IMR-90 (cell line): Measurements from ENCODE around the gene TRAPPC5. TPM values are rescaled to one million over a fixed set of nuclear protein-coding genes. Genes with fewer than 3 reads are reported as not detected.

Source experiments
- ATAC-seq: fragments of 200-7000 bp; cut with Tn5 transposase; 2 replicates; pipeline ENCODE4 v1.9.1; 2020; ENCODE audit warnings: low read depth, mild to moderate bottlenecking, moderate library complexity
- BruUV-seq: library from RNA; stranded (reverse); fragments of 400-500 nt; replicated peaks from 2 replicates; lab custom pipeline; 2021; lab: Mats Ljungman, UMichigan
- CTCF ChIA-PET: fragments of 300-600 bp; formaldehyde crosslinking; extraction: SDS; loops from one replicate; lab custom pipeline; 2021; ENCODE audit warnings: antibody characterized with exemption; lab: Yijun Ruan, JAX
- POLR2A ChIA-PET: fragments of 300-600 bp; sonication (Branson Sonifier 250); formaldehyde crosslinking; loops from one replicate; lab custom pipeline; 2022; ENCODE audit warnings: antibody characterized with exemption; ENCODE audit not compliant: unreplicated experiment; lab: Charles Lee
- DNase-seq: peaks from one replicate; pipeline ENCODE4 v3.0.0; 2013
- H2AFZ ChIP-seq: replicated peaks from 2 replicates; pipeline ENCODE3; 2013; ENCODE audit warnings: low read length, mild to moderate bottlenecking; ENCODE audit not compliant: poor library complexity
- H2AK5ac ChIP-seq: 2 replicates; pipeline ENCODE4 v1.6.1; 2013; ENCODE audit warnings: low read depth, low read length, inconsistent platforms
- H2AK9ac ChIP-seq: replicated peaks from 2 replicates; pipeline ENCODE3; 2013; ENCODE audit warnings: mild to moderate bottlenecking, low read depth, low read length, moderate library complexity; ENCODE audit not compliant: poor library complexity
- H2BK120ac ChIP-seq: 2 replicates; pipeline ENCODE4 v1.6.1; 2013; ENCODE audit warnings: low read depth, low read length, inconsistent platforms
- H2BK15ac ChIP-seq: 3 replicates; pipeline ENCODE4 v1.6.1; 2013; ENCODE audit warnings: low read depth, low read length, inconsistent platforms
- H2BK20ac ChIP-seq: 2 replicates; pipeline ENCODE4 v1.6.1; 2013; ENCODE audit warnings: low read depth, mild to moderate bottlenecking, inconsistent platforms, low read length, moderate library complexity
- H2BK5ac ChIP-seq: 2 replicates; pipeline ENCODE4 v1.6.1; 2013; ENCODE audit warnings: mild to moderate bottlenecking, low read depth, low read length, inconsistent platforms; ENCODE audit not compliant: poor library complexity, severe bottlenecking
- H3K14ac ChIP-seq: replicated peaks from 2 replicates; pipeline ENCODE4 v1.6.1; 2013; ENCODE audit warnings: low read depth, low read length, inconsistent platforms
- H3K18ac ChIP-seq: 2 replicates; pipeline ENCODE4 v1.6.1; 2013; ENCODE audit warnings: low read depth, low read length, control low read depth
- H3K23ac ChIP-seq: 2 replicates; pipeline ENCODE4 v1.6.1; 2013; ENCODE audit warnings: low read depth, low read length, inconsistent platforms
- H3K27ac ChIP-seq: 2 replicates; pipeline ENCODE4 v1.5.1; 2013; ENCODE audit warnings: mild to moderate bottlenecking, control low read depth, low read length; ENCODE audit not compliant: insufficient read depth
- H3K27me3 ChIP-seq: 2 replicates; pipeline ENCODE4 v1.6.1; 2013; ENCODE audit warnings: low read length; ENCODE audit not compliant: control insufficient read depth, insufficient read depth
- H3K36me3 ChIP-seq: 2 replicates; pipeline ENCODE4 v1.6.1; 2013; ENCODE audit warnings: low read length, mixed read lengths; ENCODE audit not compliant: control insufficient read depth, insufficient read depth
- H3K4ac ChIP-seq: 2 replicates; pipeline ENCODE4 v1.6.1; 2013; ENCODE audit warnings: low read depth, low read length, inconsistent platforms
- H3K4me1 ChIP-seq: 2 replicates; pipeline ENCODE4 v1.6.1; 2013; ENCODE audit warnings: low read length, mixed read lengths; ENCODE audit not compliant: control insufficient read depth, insufficient read depth
- H3K4me2 ChIP-seq: 2 replicates; pipeline ENCODE4 v1.6.1; 2013; ENCODE audit warnings: low read depth, mild to moderate bottlenecking, control low read depth, low read length, moderate library complexity
- H3K4me3 ChIP-seq: 2 replicates; pipeline ENCODE4 v1.5.1; 2013; ENCODE audit warnings: low read depth, mild to moderate bottlenecking, control low read depth, low read length, moderate library complexity; ENCODE audit not compliant: insufficient read depth
- H3K56ac ChIP-seq: 2 replicates; pipeline ENCODE4 v1.6.1; 2013; ENCODE audit warnings: low read length, inconsistent platforms; ENCODE audit not compliant: insufficient read depth; ENCODE audit errors: extremely low read depth
- H3K79me1 ChIP-seq, 2 experiments: 2 replicates each; pipeline ENCODE4 v1.6.1; 2013; ENCODE audit warnings: low read length in 2 of 2, inconsistent platforms in 1 of 2, low read depth in 1 of 2
- H3K9ac ChIP-seq: 2 replicates; pipeline ENCODE4 v1.6.1; 2013; ENCODE audit warnings: low read depth, low read length, control low read depth
- H3K9me1 ChIP-seq: 2 replicates; pipeline ENCODE4 v1.6.1; 2013; ENCODE audit warnings: low read length, inconsistent platforms; ENCODE audit not compliant: insufficient read depth
- H3K9me3 ChIP-seq: 2 replicates; pipeline ENCODE4 v1.6.1; 2013; ENCODE audit warnings: low read length; ENCODE audit not compliant: control insufficient read depth, insufficient read depth
- H4K20me1 ChIP-seq: 2 replicates; pipeline ENCODE4 v1.6.1; 2013; ENCODE audit warnings: low read length, inconsistent platforms; ENCODE audit not compliant: insufficient read depth
- H4K5ac ChIP-seq: 2 replicates; pipeline ENCODE4 v1.6.1; 2013; ENCODE audit warnings: mild to moderate bottlenecking, low read depth, low read length, control low read depth
- H4K8ac ChIP-seq, 2 experiments: 2 replicates each; pipeline ENCODE4 v1.6.1; 2013; ENCODE audit warnings: low read depth in 2 of 2, low read length in 2 of 2, control low read depth in 1 of 2, inconsistent platforms in 1 of 2
- H4K91ac ChIP-seq: 2 replicates; pipeline ENCODE4 v1.6.1; 2013; ENCODE audit warnings: low read depth, low read length, inconsistent platforms; ENCODE audit not compliant: insufficient read depth
- BHLHE40 ChIP-seq: fragments of 150-350 bp; IDR thresholded peaks from 2 replicates; pipeline ENCODE4 v1.6.1; 2016; ENCODE audit warnings: mild to moderate bottlenecking, low read depth, low read length
- CEBPB ChIP-seq: IDR thresholded peaks from 2 replicates; pipeline ENCODE4 v1.6.1; 2012; ENCODE audit warnings: low read depth, low read length, improper control_type of control experiment
- CHD1 ChIP-seq: IDR thresholded peaks from 2 replicates; pipeline ENCODE4 v1.6.1; 2012; ENCODE audit warnings: low read depth, low read length, improper control_type of control experiment
- ELK1 ChIP-seq: fragments of 150-350 bp; IDR thresholded peaks from 2 replicates; pipeline ENCODE4 v1.6.1; 2016; ENCODE audit warnings: low read depth, mild to moderate bottlenecking, low read length, moderate library complexity, borderline replicate concordance
- FOS ChIP-seq: fragments of 150-350 bp; IDR thresholded peaks from 2 replicates; pipeline ENCODE4 v1.6.1; 2016; ENCODE audit warnings: low read depth, low read length
- MAFK ChIP-seq: IDR thresholded peaks from 2 replicates; pipeline ENCODE4 v1.6.1; 2012; ENCODE audit warnings: low read depth, low read length, improper control_type of control experiment
- MAZ ChIP-seq: IDR thresholded peaks from 2 replicates; pipeline ENCODE4 v1.6.1; 2012; ENCODE audit warnings: low read depth, mild to moderate bottlenecking, low read length, improper control_type of control experiment, moderate library complexity, borderline replicate concordance
- MXI1 ChIP-seq: IDR thresholded peaks from 2 replicates; pipeline ENCODE4 v1.6.1; 2012; ENCODE audit warnings: low read depth, mild to moderate bottlenecking, low read length, moderate library complexity, borderline replicate concordance
- NFE2L2 ChIP-seq: fragments of 150-350 bp; IDR thresholded peaks from 2 replicates; pipeline ENCODE4 v1.6.1; 2016; ENCODE audit warnings: low read depth, mild to moderate bottlenecking, low read length
- POLR2A ChIP-seq: IDR thresholded peaks from 2 replicates; pipeline ENCODE4 v1.6.1; 2012; ENCODE audit warnings: mild to moderate bottlenecking, low read depth, low read length
- RAD21 ChIP-seq: IDR thresholded peaks from 2 replicates; pipeline ENCODE4 v1.6.1; 2012; ENCODE audit warnings: low read length, improper control_type of control experiment
- RCOR1 ChIP-seq: IDR thresholded peaks from 2 replicates; pipeline ENCODE4 v1.6.1; 2012; ENCODE audit warnings: mild to moderate bottlenecking, low read length, improper control_type of control experiment; ENCODE audit not compliant: insufficient replicate concordance
- RFX5 ChIP-seq: IDR thresholded peaks from 2 replicates; pipeline ENCODE4 v1.8.0; 2012; ENCODE audit warnings: low read depth, mild to moderate bottlenecking, low read length, moderate library complexity
- SMC3 ChIP-seq: fragments of 150-350 bp; IDR thresholded peaks from 2 replicates; pipeline ENCODE4 v1.6.1; 2016; ENCODE audit warnings: low read depth, mild to moderate bottlenecking, antibody characterized with exemption, low read length, moderate library complexity
- USF2 ChIP-seq: fragments of 150-350 bp; IDR thresholded peaks from 2 replicates; pipeline ENCODE4 v1.6.1; 2017; ENCODE audit warnings: mild to moderate bottlenecking, antibody characterized with exemption, low read length, low read depth
- WGBS, 2 experiments: methylation state at CpG; one replicate each; pipeline versions ENCODE4 v1.1.5 to v1.1.7; 2013; ENCODE audit warnings: missing lambda C conversion rate in 2 of 2; ENCODE audit not compliant: insufficient read length in 1 of 2; ENCODE audit errors: extremely low coverage in 2 of 2; 5-methylcytosine and 5-hydroxymethylcytosine counted together
- dilution Hi-C: fragments of 300-500 bp; cut with HindIII; formaldehyde crosslinking; loops from one replicate; pipeline ENCODE4 v1.14.3; 2018; ENCODE audit warnings: low sequenced_read_pairs; ENCODE audit not compliant: unreplicated experiment
- in situ Hi-C: fragments of 300-500 bp; cut with MboI; formaldehyde crosslinking; loops from 3 replicates; pipeline ENCODE4 v1.14.3; 2019; ENCODE audit warnings: low sequenced_read_pairs, inconsistent platforms, mixed read lengths
- intact Hi-C: fragments of 100-400 bp; cut with micrococcal nuclease; formaldehyde crosslinking; loops from 2 replicates; pipeline ENCODE4 v1.10.0; 2022
- polyA plus RNA-seq, 3 experiments: library from polyadenylated mRNA; depleted of rRNA; stranded (reverse); fragments of >200 nt; gene quantifications; 2 replicates each; pipeline ENCODE4 v1.2.3, GENCODE V29; 2012; ENCODE audit warnings: low replicate concordance in 1 of 3
- total RNA-seq: library from RNA; depleted of rRNA; stranded (reverse); fragments of >200 nt; gene quantifications from 2 replicates; pipeline ENCODE4 v1.2.3, GENCODE V29; 2012
- TF ChIP-seq, protein P1 (sequence below): conservative IDR thresholded peaks from 2 replicates; pipeline ENCODE4 v1.5.1; 2012; ENCODE audit warnings: mild to moderate bottlenecking, low read depth, low read length, improper control_type of control experiment

TRAPPC5 gene
- total and polyA plus RNA-seq, 2 of the 4 experiments (the other 2 are of a cell fraction), result 54.7 to 109 TPM

- POLR2A ChIA-PET, result interaction anchor here (0.7 kb wide), 1 partner anchor 605 kb away, joined by 7 read pairs; no protein-coding TSS in a partner anchor
- Histone ChIP-seq H3K18ac (no peak overlapping the region), H3K56ac (no peak overlapping the region), H3K4me2 (no peak overlapping the region), H2AK5ac (no peak overlapping the region), H3K4ac (no peak overlapping the region), H3K23ac (no peak overlapping the region), H4K8ac (no peak overlapping the region), H3K9me3 (no peaks in the 10 kb centered on the region), H3K27me3 (peaks cover 16% of the 10 kb centered on the region; the same call in 1 of the 2 replicates), H2AFZ (peak overlapping the region; percentile 65), H2AK9ac (no peak overlapping the region), H3K4me3 (no peak overlapping the region), H2BK15ac (no peak overlapping the region), H4K91ac (no peak overlapping the region), H2BK20ac (no peak overlapping the region), H2BK5ac (no peak overlapping the region), H3K4me1 (no peaks in the 10 kb centered on the region), H2BK120ac (no peak overlapping the region), H4K5ac (no peak overlapping the region), H3K9ac (no peak overlapping the region), H3K9me1 (no peaks in the 10 kb centered on the region), H3K36me3 (no peaks in the 10 kb centered on the region), H4K20me1 (no peaks in the 10 kb centered on the region), H3K27ac (no peak overlapping the region), H3K14ac (no peak overlapping the region), H3K79me1 (no peaks in the 10 kb centered on the region)
- intact Hi-C loops (no loop called here), in situ Hi-C loops (no loop called here), dilution Hi-C loops (no loop called here)
- no peak for DNase-seq
- no peak for TF ChIP-seq MAFK
- no peak for TF ChIP-seq MXI1
- TF ChIP-seq MAZ, result no peak
- TF ChIP-seq RCOR1, result no peak
- no peak for TF ChIP-seq RAD21
- TF ChIP-seq, protein P1, sequence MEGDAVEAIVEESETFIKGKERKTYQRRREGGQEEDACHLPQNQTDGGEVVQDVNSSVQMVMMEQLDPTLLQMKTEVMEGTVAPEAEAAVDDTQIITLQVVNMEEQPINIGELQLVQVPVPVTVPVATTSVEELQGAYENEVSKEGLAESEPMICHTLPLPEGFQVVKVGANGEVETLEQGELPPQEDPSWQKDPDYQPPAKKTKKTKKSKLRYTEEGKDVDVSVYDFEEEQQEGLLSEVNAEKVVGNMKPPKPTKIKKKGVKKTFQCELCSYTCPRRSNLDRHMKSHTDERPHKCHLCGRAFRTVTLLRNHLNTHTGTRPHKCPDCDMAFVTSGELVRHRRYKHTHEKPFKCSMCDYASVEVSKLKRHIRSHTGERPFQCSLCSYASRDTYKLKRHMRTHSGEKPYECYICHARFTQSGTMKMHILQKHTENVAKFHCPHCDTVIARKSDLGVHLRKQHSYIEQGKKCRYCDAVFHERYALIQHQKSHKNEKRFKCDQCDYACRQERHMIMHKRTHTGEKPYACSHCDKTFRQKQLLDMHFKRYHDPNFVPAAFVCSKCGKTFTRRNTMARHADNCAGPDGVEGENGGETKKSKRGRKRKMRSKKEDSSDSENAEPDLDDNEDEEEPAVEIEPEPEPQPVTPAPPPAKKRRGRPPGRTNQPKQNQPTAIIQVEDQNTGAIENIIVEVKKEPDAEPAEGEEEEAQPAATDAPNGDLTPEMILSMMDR, result no peak
- no peak for TF ChIP-seq FOS
- no peak for TF ChIP-seq ELK1
- TF ChIP-seq SMC3, result no peak
- TF ChIP-seq CHD1, result no peak
- no peak for TF ChIP-seq USF2
- TF ChIP-seq CEBPB, result no peak
- TF ChIP-seq NFE2L2, result no peak
- TF ChIP-seq POLR2A, result no peak
- no peak for TF ChIP-seq RFX5
- no peak for TF ChIP-seq BHLHE40
- BruUV-seq, result no TSS peak
- 76% methylated on average over 8 of the region's 8 CpGs; no CpG with 5 or more reads in 1 of the 2 experiments for WGBS, 2 experiments
- CTCF ChIA-PET, result no interaction called here
- no peak for ATAC-seq
These were observed 22.7 kb downstream of the TRAPPC5 start for GRCh38 chr19:7703332-7703731.
